Smooth muscle cell (in vitro differentiated cells): ENCODE data around the gene GFRA4. TPM values are rescaled to one million over a fixed set of nuclear protein-coding genes. Genes with fewer than 3 reads are reported as not detected.

Experiments
- DNase-seq: peaks from one replicate; lab custom pipeline; 2025; ENCODE audit not compliant: unreplicated experiment; lab: John Stamatoyannopoulos, UW
- H2AFZ ChIP-seq: fragments of 200-600 bp; sonication (generic); 2 replicates; pipeline ENCODE4 v1.6.0; 2016; ENCODE audit warnings: antibody characterized with exemption, low read depth, mild to moderate bottlenecking
- H3F3A ChIP-seq: fragments of 200-600 bp; sonication (generic); 2 replicates; pipeline ENCODE4 v1.6.0; 2017; ENCODE audit warnings: antibody characterized with exemption, low read depth
- H3K27ac ChIP-seq: fragments of 200-600 bp; sonication (generic); 2 replicates; pipeline ENCODE4 v1.5.1; 2016; ENCODE audit warnings: low read depth, mild to moderate bottlenecking
- H3K27me3 ChIP-seq: fragments of 200-600 bp; sonication (generic); 2 replicates; pipeline ENCODE4 v1.6.1; 2016; ENCODE audit warnings: low read depth, mild to moderate bottlenecking
- H3K36me3 ChIP-seq: fragments of 200-600 bp; sonication (generic); 2 replicates; pipeline ENCODE4 v1.5.1; 2016; ENCODE audit warnings: low read depth
- H3K4me1 ChIP-seq: fragments of 200-600 bp; sonication (generic); 2 replicates; pipeline ENCODE4 v1.5.1; 2016; ENCODE audit warnings: low read depth
- H3K4me2 ChIP-seq: fragments of 200-600 bp; sonication (generic); 2 replicates; pipeline ENCODE4 v1.6.0; 2016; ENCODE audit warnings: mild to moderate bottlenecking
- H3K4me3 ChIP-seq: fragments of 200-600 bp; sonication (generic); 2 replicates; pipeline ENCODE4 v1.5.1; 2016; ENCODE audit warnings: mild to moderate bottlenecking
- H3K79me2 ChIP-seq: fragments of 200-600 bp; sonication (generic); 2 replicates; pipeline ENCODE4 v1.6.0; 2016; ENCODE audit warnings: low read depth, mild to moderate bottlenecking
- H3K9ac ChIP-seq: fragments of 200-600 bp; sonication (generic); 2 replicates; pipeline ENCODE4 v1.6.0; 2016; ENCODE audit warnings: low read depth
- H3K9me3 ChIP-seq: fragments of 200-600 bp; sonication (generic); replicated peaks from 2 replicates; pipeline ENCODE4 v1.5.1; 2016; ENCODE audit warnings: low read depth
- H4K20me1 ChIP-seq: fragments of 200-600 bp; sonication (generic); 2 replicates; pipeline ENCODE4 v1.6.0; 2016; ENCODE audit warnings: low read depth
- CTCF ChIP-seq: fragments of 200-600 bp; sonication (generic); IDR thresholded peaks from 2 replicates; pipeline ENCODE4 v1.5.1; 2017; ENCODE audit warnings: borderline replicate concordance, mild to moderate bottlenecking, antibody characterized with exemption; ENCODE audit not compliant: insufficient read depth, poor library complexity, severe bottlenecking
- WGBS: methylation state at CpG from one replicate; pipeline ENCODE4 v1.1.7; 2016; ENCODE audit warnings: low lambda C conversion rate; 5-methylcytosine and 5-hydroxymethylcytosine counted together
- polyA plus RNA-seq: library from polyadenylated mRNA; unstranded; fragments of >200 nt; fragmentation: Nextera tagmentation; extraction: Ambion mirVana; gene quantifications from 2 replicates; pipeline ENCODE4 v1.2.1, GENCODE V29; 2016
- total RNA-seq: library from RNA; depleted of rRNA; stranded (reverse); fragments of >200 nt; gene quantifications from 2 replicates; pipeline ENCODE4 v1.2.3, GENCODE V29; 2014

The GFRA4 gene
- total and polyA plus RNA-seq, 2 experiments from 2014 or later: not detected

GRCh38 chr20:3631534-3631933, 31.7 kb downstream of the GFRA4 start:
- Histone ChIP-seq H3K27me3 (no peaks in the 10 kb centered on the region), H3K9ac (no peak overlapping the region), H3K27ac (no peak overlapping the region), H3F3A (no peaks in the 10 kb centered on the region), H3K4me2 (no peak overlapping the region), H3K36me3 (no peaks in the 10 kb centered on the region), H3K4me1 (no peaks in the 10 kb centered on the region), H2AFZ (no peak overlapping the region), H3K4me3 (no peak overlapping the region), H4K20me1 (no peaks in the 10 kb centered on the region), H3K79me2 (no peaks in the 10 kb centered on the region), H3K9me3 (no peaks in the 10 kb centered on the region)
- no peak for DNase-seq
- WGBS: 87% methylated on average over 5 of the region's 5 CpGs
- TF ChIP-seq CTCF: no peak

- Histone ChIP-seq H3K79me2 (no peaks in the 10 kb centered on the region), H3K27ac (no peak overlapping the region), H3F3A (no peaks in the 10 kb centered on the region), H3K9ac (no peak overlapping the region), H3K4me2 (no peak overlapping the region), H3K4me3 (no peak overlapping the region), H3K27me3 (no peaks in the 10 kb centered on the region), H2AFZ (no peak overlapping the region), H4K20me1 (no peaks in the 10 kb centered on the region), H3K4me1 (no peaks in the 10 kb centered on the region), H3K9me3 (no peaks in the 10 kb centered on the region), H3K36me3 (no peaks in the 10 kb centered on the region)
- no peak for DNase-seq
- 85% methylated on average over 8 of the region's 8 CpGs for WGBS
- no peak for TF ChIP-seq CTCF
Measured at GRCh38 chr20:3630429-3630828, 32.8 kb downstream of the GFRA4 start.

- no peaks in the 10 kb centered on the region for H3K27me3 ChIP-seq
- H3K4me1 ChIP-seq: no peaks in the 10 kb centered on the region
- TF ChIP-seq CTCF: no peak
- no peaks in the 10 kb centered on the region for H3K79me2 ChIP-seq
- no peaks in the 10 kb centered on the region for H3F3A ChIP-seq
- no peak overlapping the region for H3K4me3 ChIP-seq
- H2AFZ ChIP-seq: no peak overlapping the region
- DNase-seq: no peak
- no peaks in the 10 kb centered on the region for H3K9me3 ChIP-seq
- H3K4me2 ChIP-seq: no peak overlapping the region
- no peaks in the 10 kb centered on the region for H3K36me3 ChIP-seq
- no peak overlapping the region for H3K27ac ChIP-seq
- whole genome bisulfite sequencing: 66% methylated on average over 2 of the region's 2 CpGs
- H3K9ac ChIP-seq: no peak overlapping the region
- no peaks in the 10 kb centered on the region for H4K20me1 ChIP-seq
Measured at GRCh38 chr20:3629893-3630292, 33.3 kb downstream of the GFRA4 start.

GRCh38 chr20:3628502-3629314, 34.5 kb downstream of the GFRA4 start:
- H3K9me3 ChIP-seq: no peaks in the 10 kb centered on the region
- no peak overlapping the region for H3K4me2 ChIP-seq
- H3K36me3 ChIP-seq: no peaks in the 10 kb centered on the region
- no peak overlapping the region for H2AFZ ChIP-seq
- no peak overlapping the region for H3K9ac ChIP-seq
- WGBS: 98% methylated on average over 16 of the region's 16 CpGs
- TF ChIP-seq CTCF: no peak
- H3K27me3 ChIP-seq: no peaks in the 10 kb centered on the region
- H4K20me1 ChIP-seq: no peaks in the 10 kb centered on the region
- no peaks in the 10 kb centered on the region for H3K79me2 ChIP-seq
- no peak overlapping the region for H3K4me3 ChIP-seq
- no peaks in the 10 kb centered on the region for H3F3A ChIP-seq
- H3K4me1 ChIP-seq: no peaks in the 10 kb centered on the region
- no peak for DNase-seq
- H3K27ac ChIP-seq: no peak overlapping the region
